ENCODE data around the gene MRAP.

DNA sequence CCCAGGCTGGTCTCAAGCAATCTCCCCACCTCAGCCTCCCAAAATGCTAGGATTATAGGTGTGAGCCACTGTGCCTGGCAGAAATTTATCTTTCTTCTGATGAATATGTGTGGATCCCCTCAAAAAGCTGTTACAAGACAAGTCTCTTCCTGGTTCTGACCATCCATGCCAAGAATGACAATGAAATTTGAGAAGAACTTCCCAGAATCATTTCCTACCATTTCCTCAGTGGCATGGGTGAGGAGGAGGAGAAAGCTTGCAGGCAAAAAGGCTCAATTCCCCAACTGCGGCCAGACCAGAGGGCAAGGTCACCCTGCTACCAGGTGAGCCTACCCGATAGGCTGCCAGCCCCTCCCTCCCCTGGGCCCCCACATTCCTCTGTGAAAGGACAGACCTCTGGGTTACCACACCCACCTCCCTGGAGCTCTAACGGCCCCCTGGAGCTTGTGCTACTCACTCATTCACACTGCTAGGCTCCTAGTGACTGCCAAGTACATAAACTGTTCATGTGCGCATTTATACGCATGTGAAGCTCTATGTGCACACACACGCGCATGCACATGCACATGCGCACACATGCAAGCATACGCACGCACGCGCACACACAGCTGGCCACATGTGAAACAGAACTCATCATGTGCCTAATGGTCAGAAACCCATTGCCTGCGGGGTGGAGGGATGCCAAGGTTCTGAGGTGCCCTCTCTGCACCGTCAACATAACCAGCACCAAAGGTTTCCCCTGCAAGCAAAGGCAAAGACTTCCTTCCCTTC is 17.0 kb downstream of the MRAP start:
- TF ChIP-seq, protein P1, sequence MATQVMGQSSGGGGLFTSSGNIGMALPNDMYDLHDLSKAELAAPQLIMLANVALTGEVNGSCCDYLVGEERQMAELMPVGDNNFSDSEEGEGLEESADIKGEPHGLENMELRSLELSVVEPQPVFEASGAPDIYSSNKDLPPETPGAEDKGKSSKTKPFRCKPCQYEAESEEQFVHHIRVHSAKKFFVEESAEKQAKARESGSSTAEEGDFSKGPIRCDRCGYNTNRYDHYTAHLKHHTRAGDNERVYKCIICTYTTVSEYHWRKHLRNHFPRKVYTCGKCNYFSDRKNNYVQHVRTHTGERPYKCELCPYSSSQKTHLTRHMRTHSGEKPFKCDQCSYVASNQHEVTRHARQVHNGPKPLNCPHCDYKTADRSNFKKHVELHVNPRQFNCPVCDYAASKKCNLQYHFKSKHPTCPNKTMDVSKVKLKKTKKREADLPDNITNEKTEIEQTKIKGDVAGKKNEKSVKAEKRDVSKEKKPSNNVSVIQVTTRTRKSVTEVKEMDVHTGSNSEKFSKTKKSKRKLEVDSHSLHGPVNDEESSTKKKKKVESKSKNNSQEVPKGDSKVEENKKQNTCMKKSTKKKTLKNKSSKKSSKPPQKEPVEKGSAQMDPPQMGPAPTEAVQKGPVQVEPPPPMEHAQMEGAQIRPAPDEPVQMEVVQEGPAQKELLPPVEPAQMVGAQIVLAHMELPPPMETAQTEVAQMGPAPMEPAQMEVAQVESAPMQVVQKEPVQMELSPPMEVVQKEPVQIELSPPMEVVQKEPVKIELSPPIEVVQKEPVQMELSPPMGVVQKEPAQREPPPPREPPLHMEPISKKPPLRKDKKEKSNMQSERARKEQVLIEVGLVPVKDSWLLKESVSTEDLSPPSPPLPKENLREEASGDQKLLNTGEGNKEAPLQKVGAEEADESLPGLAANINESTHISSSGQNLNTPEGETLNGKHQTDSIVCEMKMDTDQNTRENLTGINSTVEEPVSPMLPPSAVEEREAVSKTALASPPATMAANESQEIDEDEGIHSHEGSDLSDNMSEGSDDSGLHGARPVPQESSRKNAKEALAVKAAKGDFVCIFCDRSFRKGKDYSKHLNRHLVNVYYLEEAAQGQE (tag by site-specific recombination; IDR thresholded peaks at IDR 0.05), result no peak
- TF ChIP-seq ZNF350 (tag by site-specific recombination; IDR thresholded peaks at IDR 0.05) (no peak), ZNF768 (tag by site-specific recombination; IDR thresholded peaks at IDR 0.05) (no peak), BCL11B (tag by site-specific recombination; IDR thresholded peaks at IDR 0.05; ENCODE audit: low read depth) (no peak), ZNF138 (tag by site-specific recombination; IDR thresholded peaks at IDR 0.05; ENCODE audit: borderline replicate concordance) (no peak), ZNF23 (tag by site-specific recombination; IDR thresholded peaks at IDR 0.05; ENCODE audit: borderline replicate concordance) (no peak), ZNF76 (tag by site-specific recombination; IDR thresholded peaks at IDR 0.05; ENCODE audit: borderline replicate concordance, low read depth) (no peak), ZNF701 (tag by site-specific recombination; IDR thresholded peaks at IDR 0.05) (no peak), ZNF677 (tag by site-specific recombination; IDR thresholded peaks at IDR 0.05) (no peak), TRIM28 (IDR thresholded peaks at IDR 0.05; ENCODE audit: borderline replicate concordance, low read length) (no peak), GLIS2 (tag by site-specific recombination; IDR thresholded peaks at IDR 0.05) (no peak)
- TF ChIP-seq, protein P2, sequence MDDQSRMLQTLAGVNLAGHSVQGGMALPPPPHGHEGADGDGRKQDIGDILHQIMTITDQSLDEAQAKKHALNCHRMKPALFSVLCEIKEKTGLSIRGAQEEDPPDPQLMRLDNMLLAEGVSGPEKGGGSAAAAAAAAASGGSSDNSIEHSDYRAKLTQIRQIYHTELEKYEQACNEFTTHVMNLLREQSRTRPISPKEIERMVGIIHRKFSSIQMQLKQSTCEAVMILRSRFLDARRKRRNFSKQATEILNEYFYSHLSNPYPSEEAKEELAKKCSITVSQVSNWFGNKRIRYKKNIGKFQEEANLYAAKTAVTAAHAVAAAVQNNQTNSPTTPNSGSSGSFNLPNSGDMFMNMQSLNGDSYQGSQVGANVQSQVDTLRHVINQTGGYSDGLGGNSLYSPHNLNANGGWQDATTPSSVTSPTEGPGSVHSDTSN (CRISPR knock-in tag; IDR thresholded peaks at IDR 0.05), result no peak

Measured in HEK293 (cell line).